NCI-H2227 (cell line): Measurements from ENCODE around the gene RSPRY1.
A peak's percentile ranks its signal among the peaks of the same experiment; 100 is the strongest.

Experiments
- DNase-seq: peaks from one replicate; lab custom pipeline; 2025; ENCODE audit not compliant: unreplicated experiment; lab: John Stamatoyannopoulos, UW

Gene RSPRY1

GRCh38 chr16:57185945-57186871, at the start of gene RSPRY1, which contains the start of gene PSME3IP1:
RSPRY1 (plus strand) TSS chr16:57186329; CDS start chr16:57204659, 18,330 bp downstream.
PSME3IP1 (minus strand) TSS chr16:57186039; CDS start chr16:57173854, 12,185 bp downstream.
- peak; percentile 98 for DNase-seq

- no peak for DNase-seq
These were observed 49.1 kb upstream of the RSPRY1 start for GRCh38 chr16:57137043-57137442.

GRCh38 chr16:57137566-57138273, 48.4 kb upstream of the RSPRY1 start:
- DNase-seq = no peak

- DNase-seq = no peak
These were observed 47.7 kb upstream of the RSPRY1 start for GRCh38 chr16:57138281-57138935.

- no peak for DNase-seq
These were observed 45.0 kb upstream of the RSPRY1 start for GRCh38 chr16:57140931-57141668.

- DNase-seq = no peak
These were observed 44.1 kb upstream of the RSPRY1 start for GRCh38 chr16:57141822-57142631.

GRCh38 chr16:57143149-57143921, 42.8 kb upstream of the RSPRY1 start:
- no peak for DNase-seq

- no peak for DNase-seq
These were observed 42.1 kb upstream of the RSPRY1 start for GRCh38 chr16:57144027-57144426.

GRCh38 chr16:57145046-57146021, 40.8 kb upstream of the RSPRY1 start:
- DNase-seq = no peak

- DNase-seq = no peak
These were observed 40.0 kb upstream of the RSPRY1 start for GRCh38 chr16:57146040-57146647.

- peak; percentile 6 for DNase-seq
These were observed 39.4 kb upstream of the RSPRY1 start for GRCh38 chr16:57146735-57147134.

- DNase-seq = no peak
These were observed 38.5 kb upstream of the RSPRY1 start for GRCh38 chr16:57147381-57148221.

- DNase-seq = no peak
These were observed 37.6 kb upstream of the RSPRY1 start for GRCh38 chr16:57148481-57148880.

GRCh38 chr16:57149391-57149790, 36.7 kb upstream of the RSPRY1 start:
- no peak for DNase-seq

- no peak for DNase-seq
These were observed 35.3 kb upstream of the RSPRY1 start for GRCh38 chr16:57150682-57151330.

- no peak for DNase-seq
These were observed 34.8 kb upstream of the RSPRY1 start for GRCh38 chr16:57151369-57151768.
